HG03521 (cell line): ENCODE measurements around the gene MCOLN1.

ENCODE experiments used
- ATAC-seq: cut with Tn5 transposase; IDR thresholded peaks from one replicate; pipeline ENCODE4 v1.9.1; 2021; ENCODE audit warnings: mild to moderate bottlenecking, moderate library complexity; ENCODE audit not compliant: unreplicated experiment

Gene MCOLN1

GRCh38 chr19:7500811-7501450 is 21.5 kb upstream of the MCOLN1 start:
- ATAC-seq: no peak

- no peak for ATAC-seq
These were observed 19.9 kb upstream of the MCOLN1 start for GRCh38 chr19:7502552-7502951.

GRCh38 chr19:7504684-7505083 is 17.7 kb upstream of the MCOLN1 start:
- ATAC-seq: no peak

- ATAC-seq: no peak
These were observed 17.1 kb upstream of the MCOLN1 start for GRCh38 chr19:7505288-7505681.

- ATAC-seq: no peak
These were observed 16.6 kb upstream of the MCOLN1 start for GRCh38 chr19:7505682-7506384.

- ATAC-seq: no peak
These were observed 15.8 kb upstream of the MCOLN1 start for GRCh38 chr19:7506385-7507328.

- no peak for ATAC-seq
These were observed 14.5 kb upstream of the MCOLN1 start for GRCh38 chr19:7507884-7508283.

GRCh38 chr19:7509625-7510024 is 12.8 kb upstream of the MCOLN1 start:
- ATAC-seq: no peak

GRCh38 chr19:7512400-7512851 is 10.0 kb upstream of the MCOLN1 start:
- ATAC-seq: no peak

GRCh38 chr19:7513809-7514642 is 8.4 kb upstream of the MCOLN1 start:
- no peak for ATAC-seq

GRCh38 chr19:7515110-7515644 is 7.2 kb upstream of the MCOLN1 start:
- no peak for ATAC-seq

GRCh38 chr19:7515645-7516151 is 6.7 kb upstream of the MCOLN1 start, which contains the start of gene ZNF358:
Gene ZNF358, plus strand, starts transcription at chr19:7516103. Its CDS starts 3,140 bp downstream, at chr19:7519243.
- ATAC-seq: no peak

- no peak for ATAC-seq
These were observed 6.1 kb upstream of the MCOLN1 start for GRCh38 chr19:7516333-7516732.

GRCh38 chr19:7516878-7517277 is 5.5 kb upstream of the MCOLN1 start:
- ATAC-seq: no peak

GRCh38 chr19:7519361-7520130 is 2.9 kb upstream of the MCOLN1 start:
- ATAC-seq: no peak

- no peak for ATAC-seq
These were observed 2.0 kb upstream of the MCOLN1 start for GRCh38 chr19:7520131-7521051.

GRCh38 chr19:7521551-7522071 is 813 bp upstream of the MCOLN1 start:
- ATAC-seq: no peak
